HG03103 (cell line): ENCODE results near the gene SOCS4.
"Not testable (repeated sequence)": the region's sequence is repeated elsewhere in the genome, so short reads cannot be mapped to it uniquely, and the experiment has no call there.

ENCODE experiments used
- ATAC-seq: cut with Tn5 transposase; IDR thresholded peaks from one replicate; pipeline ENCODE4 v1.9.1; 2021; ENCODE audit warnings: low read depth; ENCODE audit not compliant: unreplicated experiment

SOCS4 gene

GRCh38 chr14:55026793-55027561 lies at the start of gene SOCS4, which contains the start of gene WDHD1:
SOCS4 (plus strand) TSS chr14:55027236; CDS start chr14:55043042, 15,806 bp downstream.
WDHD1 (minus strand) TSS chr14:55027099; CDS start chr14:55026787, 312 bp downstream.
- peak; percentile 71 for ATAC-seq

- ATAC-seq, result no peak
These were observed 48.0 kb upstream of the SOCS4 start for GRCh38 chr14:54979039-54979438.

GRCh38 chr14:54981698-54982097 lies 45.3 kb upstream of the SOCS4 start:
- ATAC-seq, result no peak

- ATAC-seq, result no peak
These were observed 41.9 kb upstream of the SOCS4 start for GRCh38 chr14:54985156-54985555.

- no peak for ATAC-seq
These were observed 26.7 kb upstream of the SOCS4 start for GRCh38 chr14:55000381-55000780.

- ATAC-seq, result no peak
These were observed 22.0 kb upstream of the SOCS4 start for GRCh38 chr14:55005071-55005470.

- no peak for ATAC-seq
These were observed 12.0 kb upstream of the SOCS4 start for GRCh38 chr14:55015006-55015405.

- ATAC-seq, result no peak
These were observed 7.0 kb upstream of the SOCS4 start for GRCh38 chr14:55019968-55020554.

GRCh38 chr14:55024365-55024764 lies 2.7 kb upstream of the SOCS4 start:
- not testable (repeated sequence) for ATAC-seq

- ATAC-seq, result no peak
These were observed 1.1 kb upstream of the SOCS4 start for GRCh38 chr14:55025948-55026347.

- ATAC-seq, result no peak
These were observed 619 bp upstream of the SOCS4 start for GRCh38 chr14:55026441-55026792.

GRCh38 chr14:55028066-55028465 lies 1.0 kb downstream of the SOCS4 start:
- no peak for ATAC-seq

- no peak for ATAC-seq
These were observed 1.4 kb downstream of the SOCS4 start for GRCh38 chr14:55028476-55028875.

GRCh38 chr14:55031190-55031589 lies 4.2 kb downstream of the SOCS4 start:
- no peak for ATAC-seq

GRCh38 chr14:55037995-55038394 lies 11.0 kb downstream of the SOCS4 start:
- ATAC-seq, result not testable (repeated sequence)

GRCh38 chr14:55038708-55039107 lies 11.7 kb downstream of the SOCS4 start:
- no peak for ATAC-seq

- no peak for ATAC-seq
These were observed 16.5 kb downstream of the SOCS4 start for GRCh38 chr14:55043528-55043927.

GRCh38 chr14:55045087-55045486 lies 18.1 kb downstream of the SOCS4 start:
- no peak for ATAC-seq

- ATAC-seq, result no peak
These were observed 20.4 kb downstream of the SOCS4 start for GRCh38 chr14:55047301-55048053.

- no peak for ATAC-seq
These were observed 21.9 kb downstream of the SOCS4 start for GRCh38 chr14:55048900-55049436.

- no peak for ATAC-seq
These were observed 24.1 kb downstream of the SOCS4 start for GRCh38 chr14:55051165-55051422.
